DOHH2 (cell line): ENCODE data around the gene ZSWIM5.
"Not testable (repeated sequence)": the region's sequence is repeated elsewhere in the genome, so short reads cannot be mapped to it uniquely, and the experiment has no call there.

Source experiments
- H3F3A ChIP-seq: fragments of 200-600 bp; sonication (generic), shearing (Covaris generic); 2 replicates; pipeline ENCODE4 v1.6.0; 2016; ENCODE audit warnings: antibody characterized with exemption, mild to moderate bottlenecking; ENCODE audit not compliant: control insufficient read depth, insufficient read depth
- H3K27ac ChIP-seq: fragments of 200-600 bp; sonication (generic); 2 replicates; pipeline ENCODE4 v1.5.1; 2014; ENCODE audit warnings: low read depth, mild to moderate bottlenecking, low read length, moderate library complexity
- H3K27me3 ChIP-seq: fragments of 200-600 bp; sonication (generic); 2 replicates; pipeline ENCODE4 v1.6.1; 2014; ENCODE audit warnings: mild to moderate bottlenecking, low read length, mixed read lengths; ENCODE audit not compliant: control insufficient read depth
- H3K36me3 ChIP-seq: fragments of 200-600 bp; sonication (generic); 2 replicates; pipeline ENCODE4 v1.6.1; 2014; ENCODE audit warnings: mild to moderate bottlenecking, low read length, moderate library complexity, mixed read lengths; ENCODE audit not compliant: control insufficient read depth
- H3K4me1 ChIP-seq: fragments of 200-600 bp; sonication (generic); 2 replicates; pipeline ENCODE4 v1.6.1; 2014; ENCODE audit warnings: mild to moderate bottlenecking, low read length, mixed read lengths; ENCODE audit not compliant: control insufficient read depth
- H3K4me2 ChIP-seq: fragments of 200-600 bp; sonication (generic); 2 replicates; pipeline ENCODE4 v1.6.0; 2014; ENCODE audit warnings: mild to moderate bottlenecking, low read length, moderate library complexity
- H3K4me3 ChIP-seq: fragments of 200-600 bp; sonication (generic); 2 replicates; pipeline ENCODE4 v1.5.1; 2014; ENCODE audit warnings: mild to moderate bottlenecking, low read length, mixed read lengths
- H3K79me2 ChIP-seq: fragments of 200-600 bp; sonication (generic); 2 replicates; pipeline ENCODE4 v1.6.1; 2014; ENCODE audit warnings: mild to moderate bottlenecking, low read length, mixed read lengths; ENCODE audit not compliant: control insufficient read depth
- H3K9me2 ChIP-seq: fragments of 200-600 bp; sonication (generic); replicated peaks from 2 replicates; pipeline ENCODE4 v1.6.1; 2014; ENCODE audit warnings: mild to moderate bottlenecking, low read length, mixed read lengths; ENCODE audit not compliant: control insufficient read depth
- H3K9me3 ChIP-seq: fragments of 200-600 bp; sonication (generic); 2 replicates; pipeline ENCODE4 v1.6.1; 2014; ENCODE audit warnings: antibody characterized with exemption, low read length, mixed read lengths; ENCODE audit not compliant: control insufficient read depth, insufficient read depth
- H4K20me1 ChIP-seq: fragments of 200-600 bp; sonication (generic); 2 replicates; pipeline ENCODE4 v1.6.0; 2014; ENCODE audit warnings: low read depth, mild to moderate bottlenecking, antibody characterized with exemption, low read length, moderate library complexity; ENCODE audit not compliant: control insufficient read depth, insufficient read depth
- EZH2phosphoT487 ChIP-seq: fragments of 200-600 bp; sonication (generic); IDR thresholded peaks from 2 replicates; pipeline ENCODE4 v1.6.1; 2017; ENCODE audit warnings: borderline replicate concordance, mild to moderate bottlenecking, antibody characterized with exemption, low read length, moderate library complexity, mixed read lengths
- TF ChIP-seq, protein P1 (sequence below): fragments of 200-600 bp; sonication (generic); IDR thresholded peaks from one replicate; pipeline ENCODE4 v1.5.1; 2014; ENCODE audit warnings: antibody characterized with exemption, mild to moderate bottlenecking, low read depth, low read length; ENCODE audit not compliant: poor library complexity, severe bottlenecking

The ZSWIM5 gene

DNA sequence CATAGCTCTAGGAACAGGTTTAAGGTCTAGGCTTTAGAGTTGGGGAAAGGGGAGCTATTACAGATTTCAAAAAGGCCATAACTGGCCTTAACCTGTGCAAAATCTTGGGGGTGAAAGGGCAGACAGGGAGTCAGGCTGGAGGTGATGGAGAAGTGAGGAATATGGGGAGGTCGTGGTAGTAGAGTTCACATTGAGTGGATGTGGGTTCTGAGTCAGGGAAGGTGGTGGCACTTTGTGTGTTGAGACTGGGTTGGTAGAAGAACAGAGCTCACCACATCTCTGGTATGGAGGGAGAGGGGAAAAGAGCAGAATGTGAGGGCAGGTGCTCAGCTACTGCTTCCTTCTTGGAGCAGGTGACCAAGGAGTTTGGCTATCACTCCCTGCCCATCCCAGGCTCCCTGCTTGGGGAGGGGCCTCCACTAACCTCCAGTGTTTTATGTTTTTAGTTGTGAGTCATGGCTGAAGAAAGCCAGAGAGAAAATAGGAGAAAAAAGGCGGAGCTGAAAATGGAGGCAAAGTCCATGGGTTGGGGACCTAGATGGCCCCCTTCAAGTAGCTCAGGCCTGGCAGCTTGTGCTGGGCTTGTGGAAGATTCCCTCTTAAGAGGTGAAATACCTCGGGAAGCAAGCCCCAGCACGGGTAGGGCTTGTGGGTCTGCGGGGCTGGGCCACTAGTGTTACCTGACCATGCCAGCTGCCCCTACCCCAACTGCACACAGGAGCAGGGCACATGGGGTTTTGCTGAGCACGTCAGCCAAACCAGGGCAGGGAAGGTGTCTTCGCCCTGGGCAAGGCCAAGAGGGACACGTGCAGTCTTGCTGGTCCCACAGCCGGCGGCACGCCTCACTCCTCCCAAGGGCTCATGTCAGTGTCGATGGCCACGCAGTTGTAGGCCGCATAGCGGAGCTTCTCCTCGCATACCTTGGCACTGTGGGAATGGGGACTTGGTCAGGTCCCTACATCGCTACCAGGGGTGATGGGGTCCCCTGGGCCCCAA is 203.5 kb downstream of the ZSWIM5 start:
- Histone ChIP-seq H3K27ac (no peak overlapping the region), H3K9me3 (no peaks in the 10 kb centered on the region), H3K36me3 (peaks cover 22% of the 10 kb centered on the region; the same call in 1 of the 2 replicates), H3K4me2 (no peak overlapping the region), H3K4me1 (no peaks in the 10 kb centered on the region), H3K4me3 (no peak overlapping the region), H3K9me2 (no peaks in the 10 kb centered on the region), H3F3A (no peaks in the 10 kb centered on the region), H4K20me1 (no peaks in the 10 kb centered on the region), H3K27me3 (no peaks in the 10 kb centered on the region), H3K79me2 (no peaks in the 10 kb centered on the region)
- TF ChIP-seq, protein P1, sequence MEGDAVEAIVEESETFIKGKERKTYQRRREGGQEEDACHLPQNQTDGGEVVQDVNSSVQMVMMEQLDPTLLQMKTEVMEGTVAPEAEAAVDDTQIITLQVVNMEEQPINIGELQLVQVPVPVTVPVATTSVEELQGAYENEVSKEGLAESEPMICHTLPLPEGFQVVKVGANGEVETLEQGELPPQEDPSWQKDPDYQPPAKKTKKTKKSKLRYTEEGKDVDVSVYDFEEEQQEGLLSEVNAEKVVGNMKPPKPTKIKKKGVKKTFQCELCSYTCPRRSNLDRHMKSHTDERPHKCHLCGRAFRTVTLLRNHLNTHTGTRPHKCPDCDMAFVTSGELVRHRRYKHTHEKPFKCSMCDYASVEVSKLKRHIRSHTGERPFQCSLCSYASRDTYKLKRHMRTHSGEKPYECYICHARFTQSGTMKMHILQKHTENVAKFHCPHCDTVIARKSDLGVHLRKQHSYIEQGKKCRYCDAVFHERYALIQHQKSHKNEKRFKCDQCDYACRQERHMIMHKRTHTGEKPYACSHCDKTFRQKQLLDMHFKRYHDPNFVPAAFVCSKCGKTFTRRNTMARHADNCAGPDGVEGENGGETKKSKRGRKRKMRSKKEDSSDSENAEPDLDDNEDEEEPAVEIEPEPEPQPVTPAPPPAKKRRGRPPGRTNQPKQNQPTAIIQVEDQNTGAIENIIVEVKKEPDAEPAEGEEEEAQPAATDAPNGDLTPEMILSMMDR = no peak
- TF ChIP-seq EZH2phosphoT487 = no peak

DNA sequence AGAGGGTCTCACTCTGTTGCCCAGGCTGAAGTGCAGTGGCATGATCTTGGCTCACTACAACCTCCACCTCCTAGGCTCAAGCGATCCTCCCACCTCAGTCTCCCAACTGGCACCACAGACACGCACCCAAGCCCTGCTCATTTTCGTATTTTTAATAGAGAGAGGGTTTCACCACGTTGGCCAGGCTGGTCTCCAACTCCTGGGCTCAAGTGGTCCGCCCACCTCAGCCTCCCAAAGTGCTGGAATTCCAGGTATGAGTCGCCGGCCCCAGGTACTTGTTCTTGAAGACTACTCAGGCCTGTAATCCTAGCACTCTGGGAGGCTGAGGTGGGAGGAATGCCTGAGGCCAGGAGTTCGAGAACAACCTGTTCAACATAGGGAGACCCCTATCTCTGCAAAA is 204.8 kb downstream of the ZSWIM5 start:
- not testable (repeated sequence) for H3K79me2 ChIP-seq, H3K4me1 ChIP-seq, H3K9me3 ChIP-seq, H3K4me3 ChIP-seq, H3F3A ChIP-seq, H3K4me2 ChIP-seq, H3K27ac ChIP-seq, H3K9me2 ChIP-seq, H3K27me3 ChIP-seq, H4K20me1 ChIP-seq
- H3K36me3 ChIP-seq = peaks cover 14% of the 10 kb centered on the region; the same call in 1 of the 2 replicates

DNA sequence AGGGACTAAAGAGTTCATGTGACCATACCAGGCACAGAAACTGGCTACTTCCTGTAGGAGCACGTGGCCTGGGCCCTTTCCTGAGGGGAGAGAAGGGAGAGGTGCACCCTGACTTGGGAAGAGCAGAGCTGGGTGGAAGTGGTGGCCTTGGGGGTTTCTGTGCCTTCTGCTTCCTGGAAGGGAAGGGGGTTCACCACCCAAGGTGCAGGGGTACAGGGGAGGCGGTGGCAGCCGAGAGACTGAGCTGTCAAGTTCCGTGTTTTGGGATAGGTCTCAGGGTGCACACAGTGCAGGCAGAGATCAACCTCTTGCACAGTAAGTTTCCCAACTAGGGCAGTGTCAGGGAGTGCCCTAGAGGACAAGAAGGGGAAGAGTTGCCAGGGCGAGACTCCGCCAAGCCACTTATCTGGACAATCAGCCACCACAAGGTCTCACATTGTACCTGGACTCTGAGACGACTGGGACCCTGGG is 205.4 kb downstream of the ZSWIM5 start:
- H3K79me2 ChIP-seq = no peaks in the 10 kb centered on the region
- no peak overlapping the region for H3K4me2 ChIP-seq
- no peak overlapping the region for H3K27ac ChIP-seq
- no peak overlapping the region for H3K4me3 ChIP-seq
- no peaks in the 10 kb centered on the region for H3F3A ChIP-seq
- no peaks in the 10 kb centered on the region for H3K4me1 ChIP-seq
- H3K27me3 ChIP-seq = no peaks in the 10 kb centered on the region
- peaks cover 14% of the 10 kb centered on the region; the same call in 1 of the 2 replicates for H3K36me3 ChIP-seq
- H4K20me1 ChIP-seq = no peaks in the 10 kb centered on the region
- no peak for TF ChIP-seq EZH2phosphoT487
- TF ChIP-seq, protein P1 = no peak
- no peaks in the 10 kb centered on the region for H3K9me2 ChIP-seq
- H3K9me3 ChIP-seq = no peaks in the 10 kb centered on the region

DNA sequence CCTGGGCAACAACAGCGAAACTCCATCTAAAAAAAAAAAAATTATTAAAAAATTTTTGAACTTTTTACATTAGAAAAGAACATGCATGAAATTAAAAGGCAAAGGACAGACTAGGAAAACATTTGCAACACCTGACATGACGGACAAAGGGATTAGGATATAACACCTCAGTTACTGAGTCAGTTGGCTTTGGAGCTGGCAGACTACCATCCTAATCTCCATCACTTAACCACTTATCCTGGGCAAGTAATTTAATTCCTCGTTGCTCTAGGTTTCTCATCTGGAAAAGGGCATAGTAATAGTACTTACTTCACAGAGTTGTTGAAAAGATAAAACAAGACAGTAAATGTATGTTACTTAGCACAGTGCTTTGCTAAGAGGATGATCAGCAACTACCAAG is 207.2 kb downstream of the ZSWIM5 start:
- no peaks in the 10 kb centered on the region for H3K9me3 ChIP-seq
- no peaks in the 10 kb centered on the region for H3F3A ChIP-seq
- H4K20me1 ChIP-seq = no peaks in the 10 kb centered on the region
- H3K79me2 ChIP-seq = no peaks in the 10 kb centered on the region
- H3K4me3 ChIP-seq = no peak overlapping the region
- H3K4me2 ChIP-seq = no peak overlapping the region
- no peaks in the 10 kb centered on the region for H3K9me2 ChIP-seq
- peaks cover 12% of the 10 kb centered on the region; the same call in 1 of the 2 replicates for H3K36me3 ChIP-seq
- no peak overlapping the region for H3K27ac ChIP-seq
- TF ChIP-seq, protein P1 = no peak
- TF ChIP-seq EZH2phosphoT487 = no peak
- no peaks in the 10 kb centered on the region for H3K4me1 ChIP-seq
- H3K27me3 ChIP-seq = no peaks in the 10 kb centered on the region
